Natural killer cell (primary cell): ENCODE results near the gene ULK1. TPM values are rescaled to one million over a fixed set of nuclear protein-coding genes. Genes with fewer than 3 reads are reported as not detected.

Experiments
- ATAC-seq, 3 donors: fragments of 150-1000 bp in 2 of 3; fragments of 200-7000 bp in 1 of 3; cut with Tn5 transposase; 1 replicate in 1 of 3; 2 replicates in 2 of 3; pipeline ENCODE4 v1.10.0; 2021; ENCODE audit warnings: mild to moderate bottlenecking in 2 of 3, moderate library complexity in 2 of 3
- DNase-seq, 2 donors: peaks; one replicate each; pipeline versions ENCODE4 v3.0.0 to v3.0.0-alpha.2; 2013 to 2021; ENCODE audit warnings: mixed read lengths in 1 of 2
- H3K27ac ChIP-seq: one replicate; pipeline ENCODE4 v1.5.1; 2013; ENCODE audit warnings: mild to moderate bottlenecking, low read length
- H3K27me3 ChIP-seq: one replicate; pipeline ENCODE4 v1.6.1; 2013; ENCODE audit warnings: low read length; ENCODE audit not compliant: control insufficient read depth, insufficient read depth
- H3K36me3 ChIP-seq: one replicate; pipeline ENCODE4 v1.6.1; 2013; ENCODE audit warnings: low read length; ENCODE audit not compliant: control insufficient read depth, insufficient read depth
- H3K4me1 ChIP-seq: one replicate; pipeline ENCODE4 v1.6.1; 2013; ENCODE audit warnings: low read length; ENCODE audit not compliant: control insufficient read depth, insufficient read depth
- H3K4me3 ChIP-seq: one replicate; pipeline ENCODE4 v1.5.1; 2013; ENCODE audit warnings: low read length
- H3K9me3 ChIP-seq: one replicate; pipeline ENCODE4 v1.6.1; 2013; ENCODE audit warnings: low read length; ENCODE audit not compliant: control insufficient read depth, insufficient read depth
- H3K27ac Mint-ChIP-seq, 2 donors: one replicate each; pipeline ENCODE4 v1.8.0; 2022; ENCODE audit warnings: mild to moderate bottlenecking in 2 of 2, mixed read lengths in 2 of 2, moderate library complexity in 1 of 2
- H3K27me3 Mint-ChIP-seq, 2 donors: one replicate each; pipeline ENCODE4 v1.8.0; 2022; ENCODE audit warnings: low read depth in 2 of 2, mixed read lengths in 2 of 2
- H3K36me3 Mint-ChIP-seq: one replicate; pipeline ENCODE4 v1.8.0; 2022; ENCODE audit warnings: mixed read lengths
- H3K4me1 Mint-ChIP-seq, 2 donors: one replicate each; pipeline ENCODE4 v1.8.0; 2022; ENCODE audit warnings: mixed read lengths in 2 of 2
- H3K4me3 Mint-ChIP-seq: one replicate; pipeline ENCODE4 v1.8.0; 2022; ENCODE audit warnings: mild to moderate bottlenecking, moderate library complexity, mixed read lengths
- H3K9me3 Mint-ChIP-seq, 2 donors: one replicate each; pipeline ENCODE4 v1.8.0; 2022; ENCODE audit warnings: mixed read lengths in 2 of 2
- WGBS: methylation state at CpG from one replicate; pipeline ENCODE4 v1.1.7; 2013; ENCODE audit warnings: missing lambda C conversion rate; ENCODE audit not compliant: insufficient coverage; 5-methylcytosine and 5-hydroxymethylcytosine counted together
- intact Hi-C: fragments of 100-400 bp; cut with micrococcal nuclease; formaldehyde crosslinking; loops from one replicate; pipeline ENCODE4 v1.14.2; 2022
- total RNA-seq, 4 donors: library from RNA; stranded (reverse); fragments of 120-200 nt in 1 of 4; gene quantifications; one replicate each; pipeline versions ENCODE4 v1.2.3 to v1.2.4, GENCODE V29; 2013 to 2022
- TF ChIP-seq, protein P1 (sequence below): fragments of 200-600 bp; IDR thresholded peaks from one replicate; pipeline ENCODE4 v1.8.0; 2022; ENCODE audit warnings: antibody characterized with exemption

ULK1 gene
- total RNA-seq, 3 donors from 2014 or later (not counting 1 experiment from before 2014, with no cell fraction given): 99.1 to 142 (median 123) TPM

DNA sequence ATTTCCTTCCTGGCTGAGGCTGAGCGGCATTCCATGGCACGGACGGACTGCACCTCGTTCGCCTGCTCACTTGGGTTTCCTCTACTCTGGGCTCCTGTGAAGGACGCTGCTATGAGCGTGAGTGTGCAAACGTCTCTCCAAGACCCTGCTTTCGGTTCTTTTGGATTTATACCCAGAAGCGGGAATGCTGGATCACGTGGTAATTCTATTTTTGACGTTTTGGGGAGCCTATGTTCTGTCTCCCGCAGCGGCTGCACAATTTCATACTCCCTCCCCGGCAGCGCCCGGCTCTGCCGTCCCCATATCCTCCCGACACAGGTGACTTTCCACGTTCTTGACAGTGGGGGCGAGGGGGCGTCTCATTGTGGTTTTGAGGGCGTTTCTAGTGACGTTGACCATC, 45.7 kb upstream of the ULK1 start:
- Histone ChIP-seq H3K4me1 (peaks cover 9% of the 10 kb centered on the region), H3K27ac (no peak overlapping the region), H3K27me3 (no peaks in the 10 kb centered on the region), H3K36me3 (no peaks in the 10 kb centered on the region), H3K9me3 (no peaks in the 10 kb centered on the region), H3K4me3 (no peak overlapping the region)
- TF ChIP-seq, protein P1, sequence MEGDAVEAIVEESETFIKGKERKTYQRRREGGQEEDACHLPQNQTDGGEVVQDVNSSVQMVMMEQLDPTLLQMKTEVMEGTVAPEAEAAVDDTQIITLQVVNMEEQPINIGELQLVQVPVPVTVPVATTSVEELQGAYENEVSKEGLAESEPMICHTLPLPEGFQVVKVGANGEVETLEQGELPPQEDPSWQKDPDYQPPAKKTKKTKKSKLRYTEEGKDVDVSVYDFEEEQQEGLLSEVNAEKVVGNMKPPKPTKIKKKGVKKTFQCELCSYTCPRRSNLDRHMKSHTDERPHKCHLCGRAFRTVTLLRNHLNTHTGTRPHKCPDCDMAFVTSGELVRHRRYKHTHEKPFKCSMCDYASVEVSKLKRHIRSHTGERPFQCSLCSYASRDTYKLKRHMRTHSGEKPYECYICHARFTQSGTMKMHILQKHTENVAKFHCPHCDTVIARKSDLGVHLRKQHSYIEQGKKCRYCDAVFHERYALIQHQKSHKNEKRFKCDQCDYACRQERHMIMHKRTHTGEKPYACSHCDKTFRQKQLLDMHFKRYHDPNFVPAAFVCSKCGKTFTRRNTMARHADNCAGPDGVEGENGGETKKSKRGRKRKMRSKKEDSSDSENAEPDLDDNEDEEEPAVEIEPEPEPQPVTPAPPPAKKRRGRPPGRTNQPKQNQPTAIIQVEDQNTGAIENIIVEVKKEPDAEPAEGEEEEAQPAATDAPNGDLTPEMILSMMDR: no peak
- Mint-ChIP-seq H3K9me3 (no peaks in the 10 kb centered on the region), H3K27me3 (no peaks in the 10 kb centered on the region), H3K4me3 (no peak overlapping the region), H3K27ac (no peak overlapping the region), H3K36me3 (no peaks in the 10 kb centered on the region), H3K4me1 (no peaks in the 10 kb centered on the region)
- ATAC-seq: no peak
- 81% methylated on average over 24 of the region's 24 CpGs for WGBS
- intact Hi-C loops: no loop called here
- no peak for DNase-seq

DNA sequence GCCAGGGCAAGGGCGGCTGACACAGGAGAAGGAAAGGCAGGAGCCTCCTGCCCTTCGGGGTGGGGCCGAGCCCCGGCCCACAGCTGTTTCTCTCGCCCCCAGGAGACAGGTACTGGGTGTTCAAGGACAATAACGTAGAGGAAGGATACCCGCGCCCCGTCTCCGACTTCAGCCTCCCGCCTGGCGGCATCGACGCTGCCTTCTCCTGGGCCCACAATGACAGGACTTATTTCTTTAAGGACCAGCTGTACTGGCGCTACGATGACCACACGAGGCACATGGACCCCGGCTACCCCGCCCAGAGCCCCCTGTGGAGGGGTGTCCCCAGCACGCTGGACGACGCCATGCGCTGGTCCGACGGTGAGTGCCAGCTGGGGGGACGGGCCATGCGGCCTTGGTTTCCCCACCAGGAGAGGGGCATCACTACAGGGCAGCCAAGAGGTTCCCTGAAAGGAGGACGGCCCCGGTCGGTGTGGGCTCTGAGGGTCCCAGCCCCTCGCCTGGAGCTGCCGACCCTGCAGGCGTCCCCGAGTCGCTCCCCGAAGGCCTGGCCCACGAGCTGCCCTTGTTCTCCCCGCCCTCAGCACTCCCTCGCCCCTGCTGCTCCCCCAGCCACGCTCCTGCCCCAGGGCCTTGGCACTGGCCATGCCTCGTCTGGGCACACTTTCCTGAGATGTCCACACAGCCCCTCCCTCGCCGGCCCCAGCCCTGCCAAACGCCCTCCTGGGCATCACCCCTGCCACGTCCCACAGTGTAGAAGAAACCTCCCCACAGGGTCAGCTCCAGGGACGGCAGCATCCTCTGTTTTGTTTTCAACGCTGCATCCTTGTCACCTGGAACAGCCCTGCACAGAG, 44.5 kb upstream of the ULK1 start:
- no peak for DNase-seq
- WGBS: 93% methylated on average over 47 of the region's 47 CpGs
- no peak overlapping the region for H3K27ac ChIP-seq
- H3K36me3 Mint-ChIP-seq: no peaks in the 10 kb centered on the region
- H3K36me3 ChIP-seq: no peaks in the 10 kb centered on the region
- no peaks in the 10 kb centered on the region for H3K4me1 Mint-ChIP-seq
- no peak overlapping the region for H3K4me3 Mint-ChIP-seq
- no peak overlapping the region for H3K27ac Mint-ChIP-seq
- H3K9me3 Mint-ChIP-seq: no peaks in the 10 kb centered on the region
- H3K4me3 ChIP-seq: no peak overlapping the region
- no peaks in the 10 kb centered on the region for H3K9me3 ChIP-seq
- H3K4me1 ChIP-seq: peaks cover 9% of the 10 kb centered on the region
- TF ChIP-seq, protein P1: no peak
- intact Hi-C loops: no loop called here
- ATAC-seq: no peak
- H3K27me3 Mint-ChIP-seq: no peaks in the 10 kb centered on the region
- no peaks in the 10 kb centered on the region for H3K27me3 ChIP-seq

DNA sequence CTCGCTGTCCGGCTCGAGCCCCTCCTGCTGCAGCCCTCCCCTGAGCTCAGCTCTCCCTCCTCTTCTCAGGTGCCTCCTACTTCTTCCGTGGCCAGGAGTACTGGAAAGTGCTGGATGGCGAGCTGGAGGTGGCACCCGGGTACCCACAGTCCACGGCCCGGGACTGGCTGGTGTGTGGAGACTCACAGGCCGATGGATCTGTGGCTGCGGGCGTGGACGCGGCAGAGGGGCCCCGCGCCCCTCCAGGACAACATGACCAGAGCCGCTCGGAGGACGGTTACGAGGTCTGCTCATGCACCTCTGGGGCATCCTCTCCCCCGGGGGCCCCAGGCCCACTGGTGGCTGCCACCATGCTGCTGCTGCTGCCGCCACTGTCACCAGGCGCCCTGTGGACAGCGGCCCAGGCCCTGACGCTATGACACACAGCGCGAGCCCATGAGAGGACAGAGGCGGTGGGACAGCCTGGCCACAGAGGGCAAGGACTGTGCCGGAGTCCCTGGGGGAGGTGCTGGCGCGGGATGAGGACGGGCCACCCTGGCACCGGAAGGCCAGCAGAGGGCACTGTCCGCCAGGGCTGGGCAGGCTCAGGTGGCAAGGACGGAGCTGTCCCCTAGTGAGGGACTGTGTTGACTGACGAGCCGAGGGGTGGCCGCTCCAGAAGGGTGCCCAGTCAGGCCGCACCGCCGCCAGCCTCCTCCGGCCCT, 43.4 kb upstream of the ULK1 start:
- Histone ChIP-seq H3K36me3 (no peaks in the 10 kb centered on the region), H3K4me3 (no peak overlapping the region), H3K4me1 (peaks cover 9% of the 10 kb centered on the region), H3K9me3 (no peaks in the 10 kb centered on the region), H3K27ac (no peak overlapping the region), H3K27me3 (no peaks in the 10 kb centered on the region)
- H3K36me3 Mint-ChIP-seq: no peaks in the 10 kb centered on the region
- no peak overlapping the region for H3K4me3 Mint-ChIP-seq
- WGBS: 89% methylated on average over 41 of the region's 41 CpGs
- TF ChIP-seq, protein P1: no peak
- DNase-seq: peak in 1 of 2 donors; percentile 37
- no peaks in the 10 kb centered on the region for H3K27me3 Mint-ChIP-seq
- no peak overlapping the region for H3K27ac Mint-ChIP-seq
- intact Hi-C loops: no loop called here
- ATAC-seq: peak in 2 of 3 donors; percentile 44 to 70
- H3K9me3 Mint-ChIP-seq: no peaks in the 10 kb centered on the region
- no peaks in the 10 kb centered on the region for H3K4me1 Mint-ChIP-seq
